ENCODE measurements around the gene STYX. TPM values are rescaled to one million over a fixed set of nuclear protein-coding genes. Genes with fewer than 3 reads are reported as not detected.
A peak's percentile ranks its signal among the peaks of the same experiment; 100 is the strongest.

The STYX gene
- total RNA-seq, 1 experiment from 2014 or later: 16.3 TPM

DNA sequence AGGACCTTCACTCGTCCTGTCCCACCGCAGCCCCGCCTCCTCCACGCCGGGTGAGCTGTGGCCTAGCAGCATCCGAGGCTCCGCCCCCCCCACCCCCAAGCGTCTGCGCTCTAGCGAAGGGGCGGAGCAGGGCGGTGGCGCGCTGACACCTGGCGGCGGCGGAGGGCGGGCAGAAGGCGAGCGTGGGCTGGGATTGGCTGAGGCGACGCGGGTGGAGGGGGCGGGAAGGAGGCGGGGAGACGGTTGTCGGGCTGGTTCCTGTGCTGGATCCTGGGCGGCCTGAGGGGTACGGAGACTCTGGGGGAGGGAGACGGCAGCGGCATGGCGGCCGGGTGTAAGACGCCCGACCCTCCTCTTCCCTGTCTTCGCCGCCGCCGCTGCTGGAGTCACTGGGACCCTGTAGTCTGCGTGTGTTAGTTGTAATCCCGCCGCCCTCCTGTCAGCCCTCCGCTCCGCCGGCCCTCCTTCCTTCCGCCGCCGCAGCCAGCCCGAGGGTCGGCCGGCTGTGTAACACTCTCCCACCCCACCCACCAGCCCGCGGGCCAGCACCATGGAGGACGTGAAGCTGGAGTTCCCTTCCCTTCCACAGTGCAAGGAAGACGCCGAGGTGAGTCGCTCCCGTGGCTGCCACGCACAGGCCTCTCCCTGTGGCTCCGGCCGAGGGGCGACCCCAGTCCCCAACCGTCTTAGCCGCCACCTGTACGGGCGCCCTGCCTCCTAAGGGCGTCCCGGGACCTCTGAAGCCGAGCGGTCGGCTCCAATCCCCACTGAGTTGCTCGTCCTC lies at the start of gene STYX (continued):
- TF ChIP-seq JUND (IDR thresholded peaks at IDR 0.05) (no peak), ZNF274 (IDR thresholded peaks at IDR 0.05; ENCODE audit: low read depth, low read length) (no peak), SRF (IDR thresholded peaks at IDR 0.05; ENCODE audit: low read depth) (no peak), ELF1 (IDR thresholded peaks at IDR 0.05; ENCODE audit: borderline replicate concordance, low read depth) (no peak), POLR2A (IDR thresholded peaks at IDR 0.05; ENCODE audit: borderline replicate concordance, extremely low read depth, insufficient read depth, insufficient read length) (peak; percentile 41), RAD21 (IDR thresholded peaks at IDR 0.05; ENCODE audit: low read depth) (no peak), TCF7L2 (IDR thresholded peaks at IDR 0.05; ENCODE audit: borderline replicate concordance, extremely low read depth, insufficient read depth, insufficient read length) (no peak)

- Histone ChIP-seq H3K4me1 (ENCODE audit: control insufficient read depth in 1 of 2, insufficient read depth in 2 of 2, low read length in 2 of 2) (peaks cover 5 to 8% of the 10 kb centered on the region in 2 experiments; a peak in 2 of 4 replicates), H4K20me1 (ENCODE audit: insufficient read depth) (peaks cover 4% of the 10 kb centered on the region; the same call in 1 of the 2 replicates), H3K9me3 (ENCODE audit: control insufficient read depth in 1 of 2, insufficient read depth in 1 of 2, low read depth in 1 of 2, low read length in 2 of 2) (no peaks in the 10 kb centered on the region), H2AFZ (ENCODE audit: low read depth, low read length, poor library complexity, severe bottlenecking) (no peak overlapping the region), H3K79me2 (ENCODE audit: insufficient read depth, low read length) (peaks cover 86% of the 10 kb centered on the region), H3K27ac (ENCODE audit: low read depth, low read length) (no peak overlapping the region), H3K9me2 (ENCODE audit: insufficient read depth) (no peaks in the 10 kb centered on the region), H3K4me3 (replicated peaks in 1 of 2; ENCODE audit: low read depth in 1 of 2, low read length in 2 of 2) (no peak overlapping the region), H3K4me2 (ENCODE audit: low read length) (no peak overlapping the region), H3K27me3 (ENCODE audit: insufficient read depth, low read length) (no peaks in the 10 kb centered on the region), H3K36me3 (ENCODE audit: control insufficient read depth in 1 of 2, insufficient read depth in 2 of 2, low read length in 2 of 2) (peaks cover 7 to 19% of the 10 kb centered on the region in 2 experiments; a peak in 3 of 4 replicates), H3K9ac (ENCODE audit: low read length) (no peak overlapping the region)
- DNase-seq (ENCODE audit: low read depth, low spot score) (no peak), ATAC-seq (no peak; the same call in 1 of the 2 replicates)
- intact Hi-C loops (cut with micrococcal nuclease): no loop called here
- CTCF ChIA-PET: no interaction called here
- POLR2A ChIA-PET: interaction anchor here (0.9 kb wide), 1 partner anchor 11 kb away, joined by 3 read pairs; the partner anchor contains the start of gene ERO1A
- RAD21 ChIA-PET (ENCODE audit: low non-redundant PET in 1 of 2, low total read pairs in 2 of 2, uncharacterized antibody in 2 of 2, unreplicated experiment in 2 of 2): no interaction called here
- no TSS peak for BruUV-seq (replicated peaks)
- TF ChIP-seq FOSL1 (IDR thresholded peaks at IDR 0.05; ENCODE audit: low read depth) (no peak), YY1 (IDR thresholded peaks at IDR 0.05; ENCODE audit: extremely low read depth, insufficient replicate concordance, low read depth, low read length) (no peak), TCF7L2 (IDR thresholded peaks at IDR 0.05; ENCODE audit: borderline replicate concordance, extremely low read depth, insufficient read depth, insufficient read length) (no peak), POLR2A (IDR thresholded peaks at IDR 0.05; ENCODE audit: borderline replicate concordance, extremely low read depth, insufficient read depth, insufficient read length) (no peak), ZFX (IDR thresholded peaks at IDR 0.05) (no peak), EGR1 (IDR thresholded peaks at IDR 0.05; ENCODE audit: low read depth) (no peak), SIN3A (IDR thresholded peaks at IDR 0.05; ENCODE audit: low read depth) (no peak), ELF1 (IDR thresholded peaks at IDR 0.05; ENCODE audit: borderline replicate concordance, low read depth) (no peak), SP1 (IDR thresholded peaks at IDR 0.05; ENCODE audit: low read depth) (no peak), POLR2AphosphoS5 (IDR thresholded peaks at IDR 0.05; ENCODE audit: low read depth, low read length) (no peak), EZH2phosphoT487 (IDR thresholded peaks at IDR 0.05; ENCODE audit: borderline replicate concordance) (no peak), RAD21 (IDR thresholded peaks at IDR 0.05; ENCODE audit: low read depth) (no peak)
- TF ChIP-seq, protein P1, sequence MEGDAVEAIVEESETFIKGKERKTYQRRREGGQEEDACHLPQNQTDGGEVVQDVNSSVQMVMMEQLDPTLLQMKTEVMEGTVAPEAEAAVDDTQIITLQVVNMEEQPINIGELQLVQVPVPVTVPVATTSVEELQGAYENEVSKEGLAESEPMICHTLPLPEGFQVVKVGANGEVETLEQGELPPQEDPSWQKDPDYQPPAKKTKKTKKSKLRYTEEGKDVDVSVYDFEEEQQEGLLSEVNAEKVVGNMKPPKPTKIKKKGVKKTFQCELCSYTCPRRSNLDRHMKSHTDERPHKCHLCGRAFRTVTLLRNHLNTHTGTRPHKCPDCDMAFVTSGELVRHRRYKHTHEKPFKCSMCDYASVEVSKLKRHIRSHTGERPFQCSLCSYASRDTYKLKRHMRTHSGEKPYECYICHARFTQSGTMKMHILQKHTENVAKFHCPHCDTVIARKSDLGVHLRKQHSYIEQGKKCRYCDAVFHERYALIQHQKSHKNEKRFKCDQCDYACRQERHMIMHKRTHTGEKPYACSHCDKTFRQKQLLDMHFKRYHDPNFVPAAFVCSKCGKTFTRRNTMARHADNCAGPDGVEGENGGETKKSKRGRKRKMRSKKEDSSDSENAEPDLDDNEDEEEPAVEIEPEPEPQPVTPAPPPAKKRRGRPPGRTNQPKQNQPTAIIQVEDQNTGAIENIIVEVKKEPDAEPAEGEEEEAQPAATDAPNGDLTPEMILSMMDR (IDR thresholded peaks at IDR 0.05 in 2 of 3, conservative IDR thresholded peaks at IDR 0.05 in 1 of 3; ENCODE audit: borderline replicate concordance in 1 of 3, insufficient read depth in 1 of 3, low read depth in 2 of 3, low read length in 2 of 3): no peak
- TF ChIP-seq, protein P2, sequence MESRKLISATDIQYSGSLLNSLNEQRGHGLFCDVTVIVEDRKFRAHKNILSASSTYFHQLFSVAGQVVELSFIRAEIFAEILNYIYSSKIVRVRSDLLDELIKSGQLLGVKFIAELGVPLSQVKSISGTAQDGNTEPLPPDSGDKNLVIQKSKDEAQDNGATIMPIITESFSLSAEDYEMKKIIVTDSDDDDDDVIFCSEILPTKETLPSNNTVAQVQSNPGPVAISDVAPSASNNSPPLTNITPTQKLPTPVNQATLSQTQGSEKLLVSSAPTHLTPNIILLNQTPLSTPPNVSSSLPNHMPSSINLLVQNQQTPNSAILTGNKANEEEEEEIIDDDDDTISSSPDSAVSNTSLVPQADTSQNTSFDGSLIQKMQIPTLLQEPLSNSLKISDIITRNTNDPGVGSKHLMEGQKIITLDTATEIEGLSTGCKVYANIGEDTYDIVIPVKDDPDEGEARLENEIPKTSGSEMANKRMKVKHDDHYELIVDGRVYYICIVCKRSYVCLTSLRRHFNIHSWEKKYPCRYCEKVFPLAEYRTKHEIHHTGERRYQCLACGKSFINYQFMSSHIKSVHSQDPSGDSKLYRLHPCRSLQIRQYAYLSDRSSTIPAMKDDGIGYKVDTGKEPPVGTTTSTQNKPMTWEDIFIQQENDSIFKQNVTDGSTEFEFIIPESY (IDR thresholded peaks at IDR 0.05; ENCODE audit: extremely low read depth, insufficient replicate concordance, low read length): no peak
Observed at GRCh38 chr14:52683985-52684520, 45.9 kb upstream of the STYX start.
